B cell (primary cell): ENCODE measurements around the gene PREX1. TPM values are rescaled to one million over a fixed set of nuclear protein-coding genes. Genes with fewer than 3 reads are reported as not detected.

ENCODE experiments used
- ATAC-seq: fragments of 200-7000 bp; cut with Tn5 transposase; one replicate; pipeline ENCODE4 v1.10.0; 2021; ENCODE audit warnings: low read depth, mild to moderate bottlenecking, moderate number of reproducible peaks, moderate library complexity
- CTCF ChIA-PET: fragments of 350-600 bp; sonication (Branson Sonifier 250); formaldehyde crosslinking; loops from one replicate; lab custom pipeline; 2021; ENCODE audit warnings: antibody characterized with exemption, inconsistent platforms; lab: Charles Lee
- POLR2A ChIA-PET: fragments of 350-600 bp; sonication (Branson Sonifier 250); formaldehyde crosslinking; loops from one replicate; lab custom pipeline; 2021; ENCODE audit warnings: antibody characterized with exemption; lab: Charles Lee
- DNase-seq: peaks from one replicate; pipeline ENCODE4 v3.0.0; 2013
- H2AFZ ChIP-seq: 2 replicates; pipeline ENCODE4 v1.6.1; 2012; ENCODE audit warnings: mild to moderate bottlenecking, low read depth, low read length; ENCODE audit not compliant: insufficient read depth, poor library complexity, severe bottlenecking
- H3K27ac ChIP-seq, 2 donors: 1 replicate in 1 of 2; 2 replicates in 1 of 2; pipeline ENCODE4 v1.5.1; 2012 to 2013; ENCODE audit warnings: low read length in 2 of 2, mild to moderate bottlenecking in 2 of 2, moderate library complexity in 1 of 2
- H3K27me3 ChIP-seq, 4 experiments: fragments of 200-600 bp in 1 of 4; sonication (generic) in 1 of 4; replicated peaks in 1 of 4; 1 replicate in 2 of 4; 2 replicates in 2 of 4; pipeline versions ENCODE4 v1.6.1 to v1.7.0; 2013 to 2016; ENCODE audit warnings: low read length in 3 of 4, mild to moderate bottlenecking in 2 of 4, mixed read lengths in 1 of 4, moderate library complexity in 1 of 4; ENCODE audit not compliant: insufficient read depth in 4 of 4, control insufficient read depth in 3 of 4; ENCODE audit errors: control extremely low read depth in 1 of 4
- H3K36me3 ChIP-seq, 2 experiments: replicated peaks in 1 of 2; 1 replicate in 1 of 2; 2 replicates in 1 of 2; pipeline versions ENCODE4 v1.6.1 to v1.7.1; 2013; ENCODE audit warnings: low read length in 1 of 2; ENCODE audit not compliant: insufficient read depth in 2 of 2, control insufficient read depth in 1 of 2; ENCODE audit errors: control extremely low read depth in 1 of 2, extremely low read depth in 1 of 2
- H3K4me1 ChIP-seq, 2 donors: fragments of 200-600 bp in 1 of 2; sonication (generic) in 1 of 2; 1 replicate in 1 of 2; 2 replicates in 1 of 2; pipeline versions ENCODE4 v1.5.1 to v1.6.1; 2013 to 2017; ENCODE audit warnings: low read length in 2 of 2; ENCODE audit not compliant: control insufficient read depth in 2 of 2, insufficient read depth in 2 of 2
- H3K4me2 ChIP-seq: replicated peaks from 2 replicates; pipeline ENCODE3; 2012; ENCODE audit warnings: mild to moderate bottlenecking, low read depth, low read length; ENCODE audit not compliant: poor library complexity, severe bottlenecking
- H3K4me3 ChIP-seq, 5 experiments: fragments of 200-600 bp in 1 of 5; sonication (generic) in 1 of 5; 1 replicate in 3 of 5; 2 replicates in 2 of 5; pipeline versions ENCODE4 v1.5.1 to v1.7.0; 2011 to 2016; ENCODE audit warnings: low read length in 4 of 5, mild to moderate bottlenecking in 4 of 5, low read depth in 2 of 5, control low read depth in 1 of 5, moderate library complexity in 1 of 5; ENCODE audit not compliant: insufficient read depth in 1 of 5; ENCODE audit errors: control extremely low read depth in 1 of 5, extremely low read depth in 1 of 5
- H3K79me2 ChIP-seq: fragments of 200-600 bp; sonication (generic); one replicate; pipeline ENCODE4 v1.6.0; 2016; ENCODE audit warnings: low read length; ENCODE audit not compliant: control insufficient read depth, insufficient read depth
- H3K9ac ChIP-seq: fragments of 200-600 bp; sonication (generic); 2 replicates; pipeline ENCODE4 v1.6.1; 2017; ENCODE audit warnings: mild to moderate bottlenecking, low read length, moderate library complexity
- H3K9me3 ChIP-seq, 3 donors: one replicate each; pipeline versions ENCODE4 v1.6.1 to v1.7.1; 2013; ENCODE audit warnings: low read length in 2 of 3; ENCODE audit not compliant: control insufficient read depth in 2 of 3, insufficient read depth in 1 of 3; ENCODE audit errors: control extremely low read depth in 1 of 3
- H4K20me1 ChIP-seq: 2 replicates; pipeline ENCODE4 v1.6.0; 2012; ENCODE audit warnings: mild to moderate bottlenecking, low read length; ENCODE audit not compliant: insufficient read depth, control insufficient read depth, poor library complexity, severe bottlenecking
- H3K27ac Mint-ChIP-seq: one replicate; pipeline ENCODE4 v1.8.0; 2021; ENCODE audit warnings: mixed read lengths
- H3K27me3 Mint-ChIP-seq: one replicate; pipeline ENCODE4 v1.8.0; 2021; ENCODE audit warnings: mixed read lengths
- H3K4me1 Mint-ChIP-seq: one replicate; pipeline ENCODE4 v1.8.0; 2021; ENCODE audit warnings: mixed read lengths
- H3K4me3 Mint-ChIP-seq: one replicate; pipeline ENCODE4 v1.8.0; 2021; ENCODE audit warnings: mixed read lengths
- H3K9me3 Mint-ChIP-seq: one replicate; pipeline ENCODE4 v1.8.0; 2022; ENCODE audit warnings: mixed read lengths; ENCODE audit not compliant: insufficient read depth
- CTCF ChIP-seq: fragments of 200-600 bp; IDR thresholded peaks from one replicate; pipeline ENCODE4 v1.8.0; 2022; ENCODE audit warnings: antibody characterized with exemption, mild to moderate bottlenecking
- EZH2 ChIP-seq: IDR thresholded peaks from 2 replicates; pipeline ENCODE4 v1.6.1; 2012; ENCODE audit warnings: borderline replicate concordance, low read depth, mild to moderate bottlenecking, moderate library complexity, low read length; ENCODE audit not compliant: insufficient read depth, poor library complexity, severe bottlenecking
- WGBS: methylation state at CpG from one replicate; pipeline ENCODE4 v1.1.5; 2013; ENCODE audit warnings: missing lambda C conversion rate; ENCODE audit not compliant: insufficient coverage; 5-methylcytosine and 5-hydroxymethylcytosine counted together
- intact Hi-C: fragments of 100-400 bp; cut with micrococcal nuclease; formaldehyde crosslinking; loops from one replicate; pipeline ENCODE4 v1.10.0; 2022
- polyA plus RNA-seq: library from polyadenylated mRNA; depleted of rRNA; stranded (reverse); fragments of >200 nt; gene quantifications from 2 replicates; pipeline ENCODE4 v1.2.3, GENCODE V29; 2012
- total RNA-seq, 2 donors: library from RNA; stranded (reverse); fragments of 120-200 nt in 1 of 2; gene quantifications; 1 replicate in 1 of 2; 2 replicates in 1 of 2; pipeline versions ENCODE4 v1.2.3 to v1.2.4, GENCODE V29; 2013 to 2022

The PREX1 gene
- total and polyA plus RNA-seq, 2 donors (not counting 1 experiment from before 2014, with no cell fraction given), result 79.1 to 99.4 TPM

GRCh38 chr20:48681873-48682426, 145.8 kb downstream of the PREX1 start:
- Mint-ChIP-seq H3K4me3 (no peak overlapping the region), H3K27me3 (no peaks in the 10 kb centered on the region), H3K4me1 (peaks cover 8% of the 10 kb centered on the region), H3K9me3 (no peaks in the 10 kb centered on the region), H3K27ac (no peak overlapping the region)
- H3K27me3 ChIP-seq, result no peaks in the 10 kb centered on the region
- H3K36me3 ChIP-seq, result peaks cover 3 to 91% of the 10 kb centered on the region in 2 experiments
- no peak overlapping the region for H2AFZ ChIP-seq
- no peaks in the 10 kb centered on the region for H3K9me3 ChIP-seq
- no peak overlapping the region for H3K4me3 ChIP-seq
- WGBS, result 85% methylated on average over 5 of the region's 6 CpGs
- H3K27ac ChIP-seq, result no peak overlapping the region
- no peaks in the 10 kb centered on the region for H3K4me1 ChIP-seq
- no peak for DNase-seq
- peaks cover 1% of the 10 kb centered on the region for H3K79me2 ChIP-seq
- POLR2A ChIA-PET, result no interaction called here
- CTCF ChIA-PET, result interaction anchor here (1.2 to 2.2 kb wide), 2 partner anchors 24 to 223 kb away, joined by 4 to 6 read pairs; no protein-coding TSS in a partner anchor
- no peak for ATAC-seq
- H3K9ac ChIP-seq, result no peak overlapping the region
- intact Hi-C loops, result no loop called here
- TF ChIP-seq EZH2 (no peak), CTCF (no peak)
- H3K4me2 ChIP-seq, result no peak overlapping the region
- H4K20me1 ChIP-seq, result peaks cover 23% of the 10 kb centered on the region

- Histone ChIP-seq H2AFZ (no peak overlapping the region), H3K9ac (no peak overlapping the region), H3K27me3 (no peaks in the 10 kb centered on the region), H3K27ac (no peak overlapping the region), H3K4me1 (no peaks in the 10 kb centered on the region), H3K4me3 (no peak overlapping the region), H3K79me2 (no peaks in the 10 kb centered on the region), H3K36me3 (peaks cover 4 to 95% of the 10 kb centered on the region in 2 experiments), H4K20me1 (peaks cover 17% of the 10 kb centered on the region), H3K9me3 (no peaks in the 10 kb centered on the region), H3K4me2 (no peak overlapping the region)
- Mint-ChIP-seq H3K27ac (no peak overlapping the region), H3K4me1 (peaks cover 8% of the 10 kb centered on the region), H3K27me3 (no peaks in the 10 kb centered on the region), H3K4me3 (no peak overlapping the region), H3K9me3 (no peaks in the 10 kb centered on the region)
- intact Hi-C loops, result no loop called here
- no peak for ATAC-seq
- WGBS, result 99% methylated on average over 4 of the region's 6 CpGs
- ChIA-PET POLR2A (no interaction called here), CTCF (no interaction called here)
- no peak for DNase-seq
- TF ChIP-seq EZH2 (no peak), CTCF (no peak)
Measured at GRCh38 chr20:48681201-48681872, 146.5 kb downstream of the PREX1 start.
